IPS DF 4.7 (cell line): ENCODE data around the gene TRIM52.
"Not testable (repeated sequence)": the region's sequence is repeated elsewhere in the genome, so short reads cannot be mapped to it uniquely, and the experiment has no call there.

Experiments
- DNase-seq: peaks from one replicate; pipeline ENCODE4 v3.0.0-alpha.2; 2013; ENCODE audit warnings: low spot score; ENCODE audit errors: extremely low read depth

The TRIM52 gene

GRCh38 chr5:181260720-181261319 lies at the start of gene TRIM52:
Gene TRIM52, minus strand, starts transcription at chr5:181261143. Its CDS starts 330 bp downstream, at chr5:181260813.
- DNase-seq = no peak

GRCh38 chr5:181287331-181287730 lies 26.4 kb upstream of the TRIM52 start:
- not testable (repeated sequence) for DNase-seq

GRCh38 chr5:181285962-181286705 lies 25.2 kb upstream of the TRIM52 start:
- DNase-seq = not testable (repeated sequence)

GRCh38 chr5:181283841-181284755 lies 23.2 kb upstream of the TRIM52 start:
- DNase-seq = not testable (repeated sequence)

- no peak for DNase-seq
Observed at GRCh38 chr5:181283347-181283746, 22.4 kb upstream of the TRIM52 start.

GRCh38 chr5:181282874-181283273 lies 21.9 kb upstream of the TRIM52 start:
- no peak for DNase-seq

- not testable (repeated sequence) for DNase-seq
Observed at GRCh38 chr5:181282415-181282814, 21.5 kb upstream of the TRIM52 start.

GRCh38 chr5:181281984-181282316 lies 21.0 kb upstream of the TRIM52 start:
- DNase-seq = no peak

GRCh38 chr5:181281077-181281983 lies 20.4 kb upstream of the TRIM52 start:
- DNase-seq = no peak

- DNase-seq = no peak
Observed at GRCh38 chr5:181280251-181280762, 19.4 kb upstream of the TRIM52 start.

GRCh38 chr5:181273433-181273744 lies 12.4 kb upstream of the TRIM52 start:
- not testable (repeated sequence) for DNase-seq

- DNase-seq = no peak
Observed at GRCh38 chr5:181271081-181271480, 10.1 kb upstream of the TRIM52 start.

GRCh38 chr5:181267907-181268306 lies 7.0 kb upstream of the TRIM52 start:
- not testable (repeated sequence) for DNase-seq

- not testable (repeated sequence) for DNase-seq
Observed at GRCh38 chr5:181267291-181267904, 6.5 kb upstream of the TRIM52 start.

GRCh38 chr5:181265092-181265671 lies 4.2 kb upstream of the TRIM52 start:
- no peak for DNase-seq

GRCh38 chr5:181263633-181264032 lies 2.7 kb upstream of the TRIM52 start:
- no peak for DNase-seq

- DNase-seq = no peak
Observed at GRCh38 chr5:181261320-181262049, 542 bp upstream of the TRIM52 start.

GRCh38 chr5:181259974-181260719 lies 796 bp downstream of the TRIM52 start:
- DNase-seq = no peak

- no peak for DNase-seq
Observed at GRCh38 chr5:181259283-181259682, 1.7 kb downstream of the TRIM52 start.
